ENCODE data around the gene WDR87.
"Not testable (repeated sequence)": the region's sequence is repeated elsewhere in the genome, so short reads cannot be mapped to it uniquely, and the experiment has no call there.

WDR87 gene

DNA sequence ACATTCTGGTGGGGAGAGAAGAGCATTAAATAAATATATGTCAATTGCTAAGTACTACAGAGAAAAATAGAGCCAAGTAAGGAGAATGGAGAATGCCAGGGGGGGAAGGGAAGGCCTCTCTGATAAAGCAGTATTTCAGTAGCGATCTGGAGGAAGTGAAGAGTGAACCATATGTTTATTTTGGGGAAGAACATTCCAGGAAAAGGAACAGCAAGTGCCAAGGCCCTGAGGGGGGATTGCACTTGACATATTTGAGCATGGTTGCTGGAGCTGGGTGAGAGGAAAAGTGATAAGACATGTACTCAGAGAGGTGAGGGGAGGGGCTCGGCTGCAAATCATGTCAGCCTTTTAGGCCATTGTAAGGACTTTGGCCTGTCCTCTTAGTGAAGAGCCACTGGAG lies 30.4 kb downstream of the WDR87 start:
- no peak for DNase-seq

DNA sequence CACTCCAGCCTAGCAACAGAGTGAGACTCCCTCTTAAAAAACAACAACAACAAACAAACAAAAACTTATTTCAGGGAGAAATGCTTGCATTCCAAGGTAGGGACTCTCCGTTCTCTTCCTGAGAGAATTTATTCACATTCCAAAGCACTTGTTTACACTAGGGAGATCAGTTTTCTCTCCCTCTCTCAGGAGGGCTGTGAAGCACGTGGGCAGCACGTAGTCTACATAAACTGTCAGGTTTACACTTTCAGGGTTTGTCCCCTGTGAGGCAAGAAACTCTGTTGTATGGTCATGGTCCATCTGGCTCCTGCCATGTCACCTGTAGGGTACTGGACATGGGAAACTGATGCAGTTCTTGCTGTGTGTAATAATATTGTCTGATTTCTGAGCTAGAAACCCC lies 31.6 kb downstream of the WDR87 start:
- no peak for DNase-seq

DNA sequence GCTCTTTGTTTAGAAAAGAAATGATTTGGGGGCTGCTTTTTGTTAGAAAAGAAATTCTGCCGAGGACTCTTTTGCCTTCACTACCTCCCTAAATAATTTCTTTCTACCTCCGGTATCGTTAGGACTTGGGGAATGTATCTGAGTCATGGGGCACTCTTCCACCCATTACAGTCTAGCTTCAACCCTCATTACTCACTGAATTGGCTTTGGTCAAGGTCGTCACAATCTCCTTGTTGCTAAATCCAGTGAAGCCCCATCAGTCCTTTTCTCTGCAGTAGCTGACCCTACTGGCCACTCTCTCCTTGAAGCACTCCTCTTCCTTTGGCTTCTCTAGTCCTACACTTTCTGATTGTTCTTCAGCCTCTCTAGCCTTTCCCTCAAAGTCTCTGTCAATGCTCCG lies 34.0 kb downstream of the WDR87 start:
- no peak for DNase-seq

DNA sequence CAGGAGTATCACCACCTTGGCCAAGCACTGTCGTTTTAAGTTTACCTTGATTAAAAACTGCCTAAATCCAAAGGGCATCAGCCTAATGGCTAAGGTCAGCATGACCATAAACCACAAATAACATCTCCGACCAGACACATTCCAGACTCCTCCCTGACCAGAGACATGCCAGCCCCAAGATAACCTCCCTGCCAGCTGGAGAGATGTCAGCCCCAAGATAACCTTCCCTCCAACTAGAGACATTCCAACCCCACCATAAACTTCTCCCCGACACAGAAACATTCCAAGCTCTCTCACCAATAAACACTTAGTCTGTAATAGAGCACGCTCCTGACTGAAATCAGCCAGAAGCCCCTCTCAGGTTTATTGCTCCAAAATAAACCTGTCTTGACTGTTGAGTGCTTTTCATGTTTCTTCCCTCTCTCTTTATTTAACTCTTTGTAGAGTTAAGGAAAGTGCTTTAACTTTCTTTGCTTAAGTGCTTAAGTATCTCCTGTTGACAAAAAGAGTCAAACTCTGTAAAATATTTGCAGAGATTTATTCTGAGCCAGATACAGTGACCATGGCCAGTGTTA lies 36.5 kb downstream of the WDR87 start:
- DNase-seq: no peak

DNA sequence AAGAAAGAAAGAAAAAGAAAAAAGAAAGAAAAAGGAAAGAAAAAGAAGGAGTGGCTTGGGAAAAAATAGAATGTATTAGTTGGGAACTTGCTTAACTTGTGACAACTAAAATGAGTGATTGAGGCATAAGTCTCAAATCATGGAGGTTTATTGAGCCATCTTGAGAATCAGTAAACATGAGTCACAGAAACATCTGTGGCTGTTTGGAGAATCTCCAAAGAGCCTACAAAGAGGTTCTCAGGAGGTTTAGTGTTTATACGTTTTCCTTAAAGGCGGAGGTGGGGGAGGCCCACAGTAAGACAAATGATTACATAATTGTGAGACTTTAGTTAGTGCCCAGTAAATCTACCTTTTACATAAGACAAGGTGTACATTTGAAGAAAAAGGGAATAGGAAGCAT lies 38.6 kb downstream of the WDR87 start:
- peak; percentile 73 for DNase-seq

DNA sequence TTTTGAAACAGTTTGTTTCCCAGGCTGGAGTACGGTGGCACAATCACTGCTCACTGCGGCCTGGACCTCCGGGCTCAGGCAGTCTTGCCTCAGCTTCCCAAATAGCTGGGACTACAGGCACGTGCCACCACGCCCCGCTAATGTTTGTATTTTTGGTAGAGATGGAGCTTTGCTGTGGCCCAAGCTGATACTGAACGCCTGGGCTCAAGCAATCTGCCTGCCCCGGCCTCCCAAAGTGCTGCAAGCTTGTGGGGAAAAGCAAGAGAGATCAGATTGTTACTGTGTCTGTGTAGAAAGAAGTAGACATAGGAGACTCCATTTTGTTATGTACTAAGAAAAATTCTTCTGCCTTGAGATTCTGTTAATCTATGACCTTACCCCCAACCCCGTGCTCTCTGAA lies 40.5 kb downstream of the WDR87 start:
- DNase-seq: not testable (repeated sequence)

DNA sequence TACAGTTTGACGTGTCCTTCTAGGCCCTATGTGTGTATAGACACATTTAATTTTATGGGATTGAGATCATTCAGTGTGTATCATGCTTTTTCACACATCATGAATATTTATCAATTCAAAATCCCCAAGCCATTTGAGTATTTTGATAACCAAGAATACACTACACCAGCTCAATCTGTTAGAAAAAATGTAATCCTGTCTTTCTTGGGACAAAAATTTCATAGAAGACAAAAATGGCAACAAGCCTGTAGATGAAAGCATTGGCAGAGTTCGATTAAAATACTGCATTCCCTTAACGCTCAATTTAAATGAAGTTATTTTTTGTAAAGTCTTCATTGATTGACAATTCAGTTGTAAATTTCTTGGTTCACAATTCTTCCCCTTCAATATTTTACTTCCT lies 41.9 kb downstream of the WDR87 start:
- DNase-seq: no peak

DNA sequence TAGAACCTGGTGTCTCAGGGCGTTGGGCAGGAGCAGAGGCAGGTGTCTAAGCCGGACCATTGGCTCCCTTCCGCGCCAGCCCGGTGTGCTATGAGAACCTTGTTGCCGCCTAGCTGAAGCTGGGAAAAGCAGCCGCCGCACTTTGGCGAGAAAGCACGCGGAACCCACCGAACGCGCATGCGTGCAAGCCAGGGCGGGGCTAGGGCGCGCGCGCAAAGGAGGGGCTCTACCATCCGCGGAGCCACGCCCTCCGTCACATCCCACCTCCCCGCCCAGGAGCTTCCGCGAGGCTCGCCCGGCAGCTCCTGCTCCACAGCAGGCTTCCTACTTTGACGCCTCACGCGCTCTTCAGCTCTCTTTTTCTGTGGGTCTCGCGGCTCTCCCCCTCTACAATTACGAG lies 51.3 kb downstream of the WDR87 start:
- no peak for DNase-seq

DNA sequence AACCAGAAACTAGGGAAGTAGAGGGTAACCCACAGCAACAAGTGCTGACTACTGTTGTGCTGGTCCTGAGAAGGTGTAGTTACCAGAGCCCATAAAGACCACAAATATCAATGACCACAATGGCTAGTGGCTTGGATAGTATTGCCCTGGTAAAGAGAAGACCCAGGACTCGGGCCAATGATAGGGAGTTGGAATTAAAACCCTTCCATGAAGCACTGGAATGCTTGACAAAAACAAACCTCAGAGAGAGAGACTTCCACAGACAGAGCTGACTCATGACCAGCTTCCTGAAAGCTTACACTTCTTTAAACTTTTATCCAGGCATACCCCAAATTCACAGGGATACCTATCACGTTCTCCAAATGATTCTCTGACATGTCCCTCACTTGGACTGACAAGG lies 60.5 kb downstream of the WDR87 start:
- DNase-seq: no peak
